Retinal pigment epithelial cell (primary cell): ENCODE results near the gene NHLRC3.

Experiments
- DNase-seq: peaks from one replicate; pipeline ENCODE4 v3.0.0-alpha.2; 2010; ENCODE audit warnings: low read depth
- H3K4me3 ChIP-seq: 2 replicates; pipeline ENCODE4 v1.5.1; 2011; ENCODE audit warnings: mild to moderate bottlenecking, low read length, control low read depth, moderate library complexity
- CTCF ChIP-seq: conservative IDR thresholded peaks from 2 replicates; pipeline ENCODE4 v1.5.1; 2011; ENCODE audit warnings: low read depth, low read length, control low read depth, inconsistent platforms

Gene NHLRC3

GRCh38 chr13:39034085-39034484 lies 4.2 kb upstream of the NHLRC3 start:
- no peak for DNase-seq
- TF ChIP-seq CTCF = no peak
- no peak overlapping the region for H3K4me3 ChIP-seq

GRCh38 chr13:39035204-39035603 lies 3.1 kb upstream of the NHLRC3 start:
- TF ChIP-seq CTCF = no peak
- no peak for DNase-seq
- peak overlapping the region; percentile 94 for H3K4me3 ChIP-seq

- no peak for TF ChIP-seq CTCF
- no peak for DNase-seq
- peak overlapping the region; percentile 94 for H3K4me3 ChIP-seq
These were observed 2.5 kb upstream of the NHLRC3 start for GRCh38 chr13:39035799-39036198.

- no peak for TF ChIP-seq CTCF
These were observed 2.0 kb upstream of the NHLRC3 start for GRCh38 chr13:39036212-39036611.

GRCh38 chr13:39037410-39037879 lies 811 bp upstream of the NHLRC3 start:
- no peak for DNase-seq
- no peak for TF ChIP-seq CTCF
- H3K4me3 ChIP-seq = peak overlapping the region; percentile 94

More at GRCh38 chr13:39036212-39036611, 2.0 kb upstream of the NHLRC3 start:
- DNase-seq = no peak
- H3K4me3 ChIP-seq = peak overlapping the region; percentile 94

- peak overlapping the region; percentile 94 for H3K4me3 ChIP-seq
- DNase-seq = no peak
- TF ChIP-seq CTCF = no peak
These were observed 344 bp downstream of the NHLRC3 start for GRCh38 chr13:39038569-39039030.

- no peak for DNase-seq
- H3K4me3 ChIP-seq = peak overlapping the region; percentile 94
- no peak for TF ChIP-seq CTCF
These were observed 785 bp downstream of the NHLRC3 start for GRCh38 chr13:39039041-39039440.
